ENCODE measurements around the gene COP1. TPM values are rescaled to one million over a fixed set of nuclear protein-coding genes. Genes with fewer than 3 reads are reported as not detected.

COP1 gene
- total and polyA plus RNA-seq, 2 of the 8 experiments (the other 6 are each of a cell fraction or from before 2014, with no cell fraction given) = 26.2 to 44.9 TPM

DNA sequence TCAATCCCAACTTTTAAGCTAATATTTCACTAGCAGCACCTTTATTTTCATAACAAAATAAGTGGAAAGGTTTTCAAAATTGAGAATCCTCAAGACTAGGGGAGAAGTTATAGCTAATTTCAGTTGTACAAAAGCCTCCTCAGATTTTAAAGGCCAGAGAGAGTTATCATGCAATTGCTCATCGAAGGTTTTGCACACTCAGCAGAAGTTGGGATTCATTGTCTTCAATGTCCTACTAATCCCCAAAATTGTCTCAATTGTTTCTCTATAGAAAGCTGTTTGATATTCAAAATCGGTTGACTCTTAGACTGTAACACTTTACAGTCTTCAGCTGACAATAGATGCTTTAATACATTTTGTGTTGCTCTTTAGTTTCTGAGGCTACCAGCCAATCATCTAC is 293.0 kb downstream of the COP1 start (continued):
- TF ChIP-seq JUND (IDR thresholded peaks at IDR 0.05; ENCODE audit: low read length) (no peak), GTF2F1 (IDR thresholded peaks at IDR 0.05; ENCODE audit: borderline replicate concordance, low read depth, low read length) (no peak), BCL11A (IDR thresholded peaks at IDR 0.05; ENCODE audit: low read depth in 2 of 2, low read length in 2 of 2) (no peak), MAFK (IDR thresholded peaks at IDR 0.05; ENCODE audit: low read depth, low read length) (no peak; the same call in 1 of the 2 replicates), CBX8 (IDR thresholded peaks at IDR 0.05; ENCODE audit: borderline replicate concordance, low read depth, low read length) (no peak)
